GM19372 (cell line): ENCODE measurements around the gene TRIM14.
"Not testable (repeated sequence)": the region's sequence is repeated elsewhere in the genome, so short reads cannot be mapped to it uniquely, and the experiment has no call there.

ENCODE experiments used
- ATAC-seq: cut with Tn5 transposase; IDR thresholded peaks from one replicate; pipeline ENCODE4 v1.9.1; 2021; ENCODE audit warnings: mild to moderate bottlenecking, low read depth, moderate library complexity; ENCODE audit not compliant: unreplicated experiment

Gene TRIM14

DNA sequence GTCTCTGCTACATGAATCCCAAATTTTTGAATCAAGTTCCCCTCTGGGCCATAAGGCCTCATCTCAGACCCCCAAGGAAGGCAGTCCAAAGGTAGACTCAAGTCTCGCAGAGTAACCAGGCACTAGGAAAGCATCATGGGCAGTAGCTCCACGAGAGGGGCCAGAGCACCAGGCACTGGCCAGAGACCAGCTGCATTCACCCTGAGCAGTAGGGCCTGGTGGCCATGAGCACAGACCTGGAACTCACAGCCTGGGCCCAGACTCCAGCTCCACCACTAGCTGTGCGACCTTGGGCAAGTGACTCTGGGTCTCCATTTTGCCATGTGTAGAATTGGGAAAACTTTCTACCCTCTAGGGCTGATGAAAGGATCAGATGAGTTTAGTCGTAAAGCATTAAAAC is 34.0 kb downstream of the TRIM14 start:
- no peak for ATAC-seq

DNA sequence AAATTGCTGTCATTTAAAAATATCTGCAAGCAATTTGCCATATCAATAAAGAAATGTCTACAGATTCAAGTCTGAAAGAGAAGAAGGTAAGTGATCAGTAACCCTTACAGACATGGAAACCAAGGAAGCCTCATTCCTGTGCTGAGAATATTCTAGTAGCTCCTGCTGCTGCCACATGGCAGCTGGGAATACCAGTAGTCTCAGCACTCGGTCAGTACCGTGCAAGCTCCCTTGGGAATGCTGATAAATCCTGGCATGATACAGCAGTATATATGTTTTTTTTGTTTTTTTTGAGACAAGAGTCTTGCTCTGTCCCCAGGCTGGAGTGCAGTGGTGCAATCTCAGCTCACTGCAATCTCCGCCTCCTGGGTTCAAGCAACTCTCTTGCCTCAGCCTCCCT is 34.6 kb downstream of the TRIM14 start:
- ATAC-seq, result no peak

- no peak for ATAC-seq
Measured at GRCh38 chr9:98083566-98084183, 35.3 kb downstream of the TRIM14 start.

DNA sequence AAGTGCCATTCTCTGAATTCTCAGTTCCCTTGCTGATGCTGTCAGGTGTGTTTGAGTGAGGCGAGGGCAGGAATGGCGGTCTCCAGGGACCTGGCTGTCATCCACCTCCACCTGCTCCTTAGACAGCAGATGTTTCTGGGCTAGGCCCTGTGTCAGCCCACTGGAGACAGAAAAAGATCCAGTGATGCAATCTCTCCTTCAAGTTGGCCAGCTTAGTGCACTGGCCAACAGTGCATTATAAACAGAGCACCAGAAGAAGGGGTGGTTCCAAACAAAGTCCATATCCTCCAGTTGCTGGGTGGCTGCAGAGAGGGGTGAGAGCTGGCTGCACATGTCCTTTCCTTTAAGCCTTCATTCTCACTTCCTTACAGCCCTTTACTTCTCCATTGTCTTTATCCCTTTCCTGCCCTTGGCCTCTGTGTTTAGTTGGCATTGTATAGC is 35.9 kb downstream of the TRIM14 start:
- no peak for ATAC-seq

- no peak for ATAC-seq
Measured at GRCh38 chr9:98081477-98082219, 37.4 kb downstream of the TRIM14 start.

GRCh38 chr9:98080780-98081179 is 38.2 kb downstream of the TRIM14 start:
- no peak for ATAC-seq

DNA sequence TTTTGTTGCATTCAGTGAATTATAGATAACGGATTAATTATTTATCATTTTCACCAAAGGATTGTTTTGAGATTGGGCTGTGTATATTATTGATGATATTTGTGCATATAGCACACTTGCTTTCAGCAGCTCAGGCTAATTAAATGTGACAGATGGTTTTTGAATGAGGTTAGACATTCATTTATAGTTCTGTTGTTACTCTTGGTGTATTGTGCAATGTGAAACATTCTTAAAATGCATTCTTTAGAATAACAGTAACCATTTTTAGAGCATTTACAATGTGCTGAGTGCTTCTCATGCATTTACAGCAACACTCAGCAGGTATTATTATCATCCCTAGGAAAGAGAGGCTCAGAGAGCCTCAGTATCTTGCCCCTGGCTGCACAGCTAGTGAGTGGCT is 38.7 kb downstream of the TRIM14 start:
- no peak for ATAC-seq

DNA sequence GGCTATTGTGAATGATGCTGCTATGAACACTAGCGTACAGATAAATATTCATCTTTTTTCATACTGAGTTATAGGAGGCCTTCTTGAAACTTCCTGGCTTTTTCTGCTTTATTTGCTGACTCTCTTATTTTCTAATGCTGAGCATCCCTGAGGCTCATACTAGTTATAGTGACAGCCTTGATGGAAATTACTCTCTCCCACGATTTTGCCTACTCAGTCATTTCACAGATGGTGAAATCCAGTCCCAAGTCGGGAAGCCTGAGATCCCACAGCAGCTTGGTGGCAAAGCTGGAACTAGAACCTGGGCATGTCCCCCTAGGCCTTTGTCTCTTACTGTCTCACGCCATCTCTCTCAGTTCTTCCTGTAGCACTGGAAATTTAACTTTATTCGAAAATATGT is 40.1 kb downstream of the TRIM14 start:
- ATAC-seq, result no peak

- not testable (repeated sequence) for ATAC-seq
Measured at GRCh38 chr9:98076514-98076890, 42.5 kb downstream of the TRIM14 start.

- no peak for ATAC-seq
Measured at GRCh38 chr9:98075332-98075805, 43.7 kb downstream of the TRIM14 start.

DNA sequence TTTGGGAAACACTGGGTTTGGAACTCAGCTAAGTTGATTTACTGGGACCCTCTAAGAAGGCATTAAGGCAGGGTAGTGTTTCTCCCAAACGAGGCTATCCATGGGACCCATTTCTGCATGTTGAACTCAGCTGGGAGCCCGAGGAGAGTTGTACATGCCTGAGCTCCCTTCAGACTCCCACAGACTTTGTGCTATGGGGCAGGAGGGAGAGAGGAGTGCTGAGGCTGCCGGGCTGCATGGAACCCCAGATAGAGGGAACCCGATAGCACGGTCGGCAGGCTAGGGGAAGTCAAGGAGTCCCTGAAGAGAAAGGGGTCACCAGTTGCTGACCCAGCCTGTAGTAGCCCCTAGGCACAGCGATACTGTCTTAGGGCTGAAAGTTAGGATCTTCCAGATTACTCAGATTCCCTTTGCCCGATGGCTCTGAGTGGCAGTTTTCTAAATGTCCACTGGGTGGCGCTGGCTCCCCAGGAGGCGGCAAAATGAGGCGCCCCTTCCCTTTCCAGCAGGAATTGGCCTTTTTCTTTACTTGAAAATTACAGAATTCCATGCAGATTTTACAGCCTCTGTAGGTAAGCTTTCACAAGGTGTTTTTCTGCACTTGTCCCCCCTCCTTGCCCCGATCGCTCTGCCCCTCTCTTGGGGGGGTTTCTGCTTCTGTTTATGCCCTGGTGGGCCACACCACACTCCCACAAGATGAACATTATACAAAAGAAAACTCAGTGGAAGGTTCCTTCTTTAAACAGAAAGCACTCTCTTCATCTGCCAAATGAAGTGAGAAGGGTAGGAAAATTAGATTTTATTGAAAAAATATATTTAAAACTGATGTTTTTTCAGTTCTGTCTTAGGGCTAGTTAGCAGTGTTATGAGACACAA is 44.7 kb downstream of the TRIM14 start:
- no peak for ATAC-seq

GRCh38 chr9:98071737-98072136 is 47.3 kb downstream of the TRIM14 start:
- ATAC-seq, result no peak

DNA sequence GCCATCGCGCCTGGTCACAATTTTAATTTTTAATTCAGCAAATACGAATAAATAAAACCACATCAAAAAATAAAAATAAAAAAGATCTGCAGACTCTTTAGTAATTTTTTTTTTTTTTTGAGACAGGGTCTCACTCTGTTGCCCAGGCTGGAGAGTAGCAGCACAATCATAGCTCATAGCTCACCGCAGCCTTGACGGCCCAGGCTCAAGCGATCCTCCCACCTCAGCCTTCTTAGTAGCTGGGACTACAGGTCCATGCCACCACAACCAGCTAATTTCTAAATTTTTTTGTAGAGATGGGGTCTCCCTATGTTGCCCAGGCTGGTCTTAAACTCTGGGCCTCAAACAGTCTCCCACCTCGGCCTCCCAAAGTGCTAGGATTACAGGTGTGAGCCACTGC is 48.3 kb downstream of the TRIM14 start:
- ATAC-seq, result no peak

- ATAC-seq, result no peak
Measured at GRCh38 chr9:98069551-98069950, 49.5 kb downstream of the TRIM14 start.

GRCh38 chr9:98067184-98067583 is 51.8 kb downstream of the TRIM14 start:
- ATAC-seq, result no peak

GRCh38 chr9:98066235-98066634 is 52.8 kb downstream of the TRIM14 start:
- no peak for ATAC-seq

DNA sequence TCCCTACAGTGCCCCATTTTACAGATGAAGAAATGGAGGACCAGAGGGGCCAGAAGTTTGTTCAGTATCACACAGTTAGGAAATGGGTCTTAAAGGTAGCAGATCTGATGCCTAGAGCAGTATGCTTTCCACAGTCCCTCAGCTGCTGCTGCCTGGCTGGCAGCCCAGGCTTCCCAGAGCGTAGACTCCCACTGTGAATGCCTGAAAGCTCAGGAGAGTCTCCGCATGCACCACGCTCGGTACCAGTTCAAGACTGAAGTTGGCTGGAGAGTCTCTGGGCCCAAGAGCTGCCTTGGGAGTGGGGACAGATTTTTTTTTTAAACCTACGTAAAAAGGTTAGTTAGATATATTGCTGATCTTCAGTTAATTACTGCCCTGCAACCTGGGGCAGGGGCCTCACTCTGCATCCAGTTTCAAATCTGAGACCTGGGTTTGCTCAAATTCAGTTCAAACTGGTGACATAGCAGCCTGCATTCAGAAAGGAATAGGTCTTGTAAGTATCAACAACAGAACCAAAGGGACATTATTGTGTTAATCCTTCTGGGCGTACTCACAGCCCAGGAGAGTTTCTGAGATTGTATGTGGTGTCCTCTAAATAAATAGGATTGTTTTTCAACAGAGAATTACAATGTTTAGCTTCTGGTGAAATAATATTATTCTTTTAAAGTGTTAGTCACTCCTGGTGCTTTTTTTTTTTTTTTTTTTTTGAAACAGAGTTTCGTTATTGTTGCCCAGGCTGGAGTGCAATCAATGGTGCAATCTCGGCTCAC is 54.2 kb downstream of the TRIM14 start:
- ATAC-seq, result no peak

DNA sequence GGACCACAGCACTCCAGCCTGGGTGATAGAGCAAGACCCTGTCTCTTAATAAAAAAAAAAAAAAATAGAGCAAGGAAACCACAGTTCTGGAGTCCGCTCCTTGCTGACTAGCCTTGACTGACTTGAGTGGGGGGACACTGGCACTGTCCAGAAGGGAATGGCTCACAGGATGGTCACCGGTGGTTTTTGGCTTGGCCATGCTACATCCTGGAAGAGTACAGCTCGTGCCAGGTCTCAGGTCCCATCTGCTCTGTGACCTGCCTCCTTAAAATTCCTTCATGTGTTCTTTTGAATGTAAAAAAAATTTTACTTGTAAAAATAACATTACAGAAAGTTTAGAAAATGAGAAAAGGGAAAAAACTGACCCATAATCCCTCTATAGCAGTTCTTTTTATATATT is 56.9 kb downstream of the TRIM14 start:
- ATAC-seq, result no peak

GRCh38 chr9:98057138-98057799 is 61.8 kb downstream of the TRIM14 start:
- ATAC-seq, result no peak
